ENCODE data around the gene CNTN4. TPM values are rescaled to one million over a fixed set of nuclear protein-coding genes. Genes with fewer than 3 reads are reported as not detected.

CNTN4 gene
- total and polyA plus RNA-seq, 4 donors = 1.2 to 3.8 (median 2.6) TPM

GRCh38 chr3:2212206-2212605, 113.5 kb downstream of the CNTN4 start:
- H3K4me3 ChIP-seq (ENCODE audit: low read depth in 1 of 3, low read length in 3 of 3) = no peak overlapping the region
- no peak overlapping the region for H3K27ac ChIP-seq (ENCODE audit: low read depth in 1 of 2, low read length in 2 of 2)
- H3K9ac ChIP-seq (ENCODE audit: low read depth in 1 of 2, low read length in 2 of 2) = no peak overlapping the region
- H3K9me3 ChIP-seq (ENCODE audit: control insufficient read depth in 4 of 4, low read length in 3 of 4) = no peaks in the 10 kb centered on the region
- 71% methylated on average over 3 of the region's 3 CpGs for WGBS
- H3K27me3 ChIP-seq (ENCODE audit: control insufficient read depth in 4 of 4, insufficient read depth in 4 of 4, low read length in 3 of 4) = peaks cover 0 to 2% (median 0%) of the 10 kb centered on the region in 4 donors
- TF ChIP-seq YY1 (IDR thresholded peaks at IDR 0.05) (no peak), ZBTB33 (IDR thresholded peaks at IDR 0.05) (no peak), TAF1 (conservative IDR thresholded peaks at IDR 0.05) (no peak), HNF4G (IDR thresholded peaks at IDR 0.05) (no peak), HNF4A (conservative IDR thresholded peaks at IDR 0.05) (no peak), JUND (IDR thresholded peaks at IDR 0.05) (no peak), ATF3 (IDR thresholded peaks at IDR 0.05) (no peak), CTCF (IDR thresholded peaks at IDR 0.05; ENCODE audit: low read depth, low read length, missing input control) (no peak), GABPA (IDR thresholded peaks at IDR 0.05 in 1 of 2, conservative IDR thresholded peaks at IDR 0.05 in 1 of 2) (no peak)
- no peaks in the 10 kb centered on the region for H3K4me1 ChIP-seq (ENCODE audit: control insufficient read depth in 4 of 4, insufficient read depth in 4 of 4, low read length in 3 of 4)
- no peaks in the 10 kb centered on the region for H3K36me3 ChIP-seq (ENCODE audit: control insufficient read depth in 4 of 4, insufficient read depth in 3 of 4, low read depth in 1 of 4, low read length in 3 of 4)
- DNase-seq (ENCODE audit: low spot score) = no peak

GRCh38 chr3:2218375-2218774, 119.7 kb downstream of the CNTN4 start:
- H3K9ac ChIP-seq (ENCODE audit: low read depth in 1 of 2, low read length in 2 of 2) = no peak overlapping the region
- H3K36me3 ChIP-seq (ENCODE audit: control insufficient read depth in 4 of 4, insufficient read depth in 3 of 4, low read depth in 1 of 4, low read length in 3 of 4) = no peaks in the 10 kb centered on the region
- peaks cover 0 to 1% (median 0%) of the 10 kb centered on the region in 4 donors for H3K9me3 ChIP-seq (ENCODE audit: control insufficient read depth in 4 of 4, low read length in 3 of 4)
- no peak overlapping the region for H3K4me3 ChIP-seq (ENCODE audit: low read depth in 1 of 3, low read length in 3 of 3)
- 83% methylated on average over 4 of the region's 4 CpGs for WGBS
- DNase-seq (ENCODE audit: low spot score) = no peak
- no peak for TF ChIP-seq NR2F2 (IDR thresholded peaks at IDR 0.05)
- no peak for TF ChIP-seq RXRA (IDR thresholded peaks at IDR 0.05)
- TF ChIP-seq FOXA1 (IDR thresholded peaks at IDR 0.05) = no peak
- no peak for TF ChIP-seq CTCF (IDR thresholded peaks at IDR 0.05; ENCODE audit: low read depth, low read length, missing input control)
- no peak for TF ChIP-seq JUND (IDR thresholded peaks at IDR 0.05)
- no peak for TF ChIP-seq REST (IDR thresholded peaks at IDR 0.05)
- TF ChIP-seq ATF3 (IDR thresholded peaks at IDR 0.05) = no peak
- no peak for TF ChIP-seq SP1 (IDR thresholded peaks at IDR 0.05)
- TF ChIP-seq HNF4G (IDR thresholded peaks at IDR 0.05) = no peak
- no peak overlapping the region for H3K27ac ChIP-seq (ENCODE audit: low read depth in 1 of 2, low read length in 2 of 2)
- no peaks in the 10 kb centered on the region for H3K4me1 ChIP-seq (ENCODE audit: control insufficient read depth in 4 of 4, insufficient read depth in 4 of 4, low read length in 3 of 4)
- H3K27me3 ChIP-seq (ENCODE audit: control insufficient read depth in 4 of 4, insufficient read depth in 4 of 4, low read length in 3 of 4) = peaks cover 0 to 2% (median 0%) of the 10 kb centered on the region in 4 donors

Measured in liver (tissue), 9 donors.